Activated T-cell treated with anti-CD3 and anti-CD28 coated beads, Interleukin-2, amount 50 U/mL, for 48 hours (primary cell): ENCODE data around the gene ACSS2.

Source experiments
- DNase-seq, 2 experiments: peaks; one replicate each; pipeline ENCODE4 v3.0.0-alpha.2; 2020

Gene ACSS2

DNA sequence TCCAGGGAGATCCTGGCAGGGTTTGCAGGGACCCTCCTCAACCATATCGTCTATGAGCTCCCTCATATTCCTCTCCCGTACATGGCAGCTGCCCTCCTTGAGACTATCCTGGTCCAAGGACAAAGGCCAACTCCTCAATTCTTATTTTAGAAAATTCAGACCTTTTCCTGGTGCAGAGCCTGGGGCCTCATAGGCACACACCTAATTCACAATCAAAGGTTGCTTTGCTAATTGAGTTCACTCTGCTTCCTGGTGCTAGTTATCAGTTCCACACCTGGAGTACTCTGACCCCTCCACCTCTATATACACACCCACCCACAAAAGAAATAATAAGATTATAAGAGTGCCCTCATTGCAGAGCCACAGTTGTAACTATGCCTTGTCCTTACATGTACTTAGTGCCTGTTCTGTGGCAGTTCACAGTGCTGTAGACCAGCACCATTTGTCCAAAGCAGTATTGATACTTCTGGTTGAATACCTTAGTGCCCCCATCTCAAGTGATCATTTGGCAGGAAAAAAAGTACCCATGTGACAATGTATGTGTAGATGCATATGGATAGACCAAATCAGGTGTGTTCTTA lies 40.5 kb downstream of the ACSS2 start:
- no peak for DNase-seq

DNA sequence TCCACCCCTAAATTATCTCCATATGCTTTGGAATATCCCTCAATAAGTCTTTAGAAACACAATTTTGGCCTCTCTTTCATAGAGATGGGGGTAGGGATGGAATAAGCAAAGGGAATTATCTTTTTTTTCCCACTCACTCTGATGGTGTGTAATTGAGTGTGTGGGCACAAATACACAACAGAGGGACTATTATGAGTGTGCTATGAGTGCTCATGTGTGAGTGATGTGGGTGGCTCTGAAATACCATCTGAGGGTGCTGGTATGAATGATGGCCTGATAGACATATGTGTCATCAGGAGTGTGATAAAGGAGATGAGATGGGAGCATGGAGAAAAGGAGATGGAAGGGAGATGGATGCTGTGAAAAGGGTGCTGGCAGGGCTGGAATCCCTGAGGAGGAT lies 43.6 kb downstream of the ACSS2 start:
- no peak for DNase-seq

DNA sequence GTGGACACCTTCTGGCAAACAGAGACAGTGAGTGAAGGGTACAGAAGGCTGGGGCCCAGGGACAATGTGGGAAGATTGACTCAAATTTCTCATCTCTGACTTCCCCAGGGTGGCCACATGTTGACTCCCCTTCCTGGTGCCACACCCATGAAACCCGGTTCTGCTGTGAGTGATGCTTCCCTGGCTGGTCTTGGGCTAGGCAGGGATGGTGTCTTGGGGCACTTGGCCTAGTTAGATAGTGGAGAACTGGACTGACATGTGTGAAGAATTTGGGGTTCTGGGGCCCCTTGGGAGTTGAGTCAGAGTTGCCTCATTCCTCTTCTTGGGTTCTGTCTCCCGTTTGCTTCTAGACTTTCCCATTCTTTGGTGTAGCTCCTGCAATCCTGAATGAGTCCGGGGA lies 45.0 kb downstream of the ACSS2 start:
- peak; percentile 35 to 41 for DNase-seq

DNA sequence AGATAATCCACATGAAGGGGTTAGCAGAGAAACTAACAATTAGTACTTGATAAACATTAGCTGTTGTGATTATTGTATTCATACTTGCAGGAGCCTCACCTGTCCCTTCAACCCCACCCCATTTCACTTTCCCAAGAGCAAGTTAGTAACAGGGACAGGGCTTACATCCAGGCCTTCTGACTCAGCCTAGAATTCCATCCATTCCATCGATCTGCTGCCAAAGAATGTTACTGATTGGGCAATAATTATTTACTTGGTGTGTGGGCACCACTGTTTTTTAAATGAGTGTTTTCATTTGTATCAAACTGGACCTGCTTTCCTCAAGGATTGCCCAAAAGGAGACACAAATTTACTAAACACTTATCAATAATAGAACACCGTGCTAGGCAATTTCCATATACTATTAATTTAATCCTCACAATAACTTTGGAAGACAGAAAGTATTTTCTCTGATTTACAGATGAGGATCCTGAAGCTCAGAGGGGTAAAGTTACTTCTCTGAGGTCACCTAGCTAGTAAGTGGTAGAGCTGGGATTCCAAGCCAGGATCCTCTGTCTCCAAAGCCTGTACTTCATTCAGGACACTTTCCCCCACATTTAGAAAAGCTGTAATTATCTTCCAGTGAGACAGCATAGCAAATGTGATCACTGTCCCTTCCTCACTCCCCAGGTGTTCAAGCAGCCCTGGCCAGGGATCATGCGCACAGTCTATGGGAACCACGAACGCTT lies 46.4 kb downstream of the ACSS2 start:
- DNase-seq: no peak

DNA sequence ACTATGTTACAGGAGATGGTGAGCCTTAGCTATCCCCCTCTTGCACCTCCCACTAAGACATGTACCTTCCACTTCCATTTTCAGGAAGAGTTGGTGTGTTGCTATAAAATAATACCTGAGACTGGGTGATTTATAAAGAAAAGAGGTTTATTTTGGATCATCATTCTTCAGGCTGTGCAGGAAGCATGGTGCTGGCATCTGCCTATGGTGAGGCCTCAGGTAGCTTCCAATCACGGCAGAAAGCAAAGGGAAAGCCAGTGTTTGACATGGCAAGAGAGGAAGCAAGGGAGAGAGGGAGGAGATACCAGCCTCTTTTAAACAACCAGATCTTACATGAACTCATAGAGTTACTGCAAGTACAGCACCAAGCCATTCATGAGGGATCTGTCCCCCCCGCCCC lies 47.0 kb downstream of the ACSS2 start:
- no peak for DNase-seq

DNA sequence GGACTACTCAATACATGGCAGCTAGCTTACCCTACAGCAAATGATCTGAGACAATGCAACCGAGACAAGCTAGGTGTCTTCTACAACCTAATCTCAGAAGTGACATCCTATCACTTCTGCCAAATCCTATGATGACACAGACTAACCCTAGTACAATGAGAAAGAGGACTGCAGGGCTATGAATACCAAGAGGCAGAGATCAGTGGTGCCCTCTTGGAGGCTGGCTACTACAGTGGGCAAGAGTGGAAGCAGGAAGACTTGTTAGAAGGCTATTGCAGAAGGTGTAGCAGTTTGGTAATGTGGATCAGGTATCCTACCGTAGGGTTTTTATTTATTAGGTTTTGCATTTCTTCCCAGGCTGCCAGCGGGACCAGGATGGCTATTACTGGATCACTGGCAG lies 48.9 kb downstream of the ACSS2 start:
- DNase-seq: no peak

DNA sequence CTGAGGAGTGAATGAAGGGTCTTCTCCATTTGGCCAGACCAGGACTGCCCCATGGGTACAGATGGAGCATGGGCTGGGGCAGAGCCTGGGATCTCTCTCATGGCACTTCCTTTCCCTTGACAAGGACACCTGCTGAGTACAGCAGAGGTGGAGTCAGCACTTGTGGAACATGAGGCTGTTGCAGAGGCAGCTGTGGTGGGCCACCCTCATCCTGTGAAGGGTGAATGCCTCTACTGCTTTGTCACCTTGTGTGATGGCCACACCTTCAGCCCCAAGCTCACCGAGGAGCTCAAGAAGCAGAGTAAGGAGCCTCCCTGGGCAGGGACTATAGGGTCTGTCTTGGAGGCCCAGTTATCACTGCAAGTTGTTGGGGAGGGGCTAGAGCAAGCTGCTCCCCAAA lies 49.6 kb downstream of the ACSS2 start:
- no peak for DNase-seq

DNA sequence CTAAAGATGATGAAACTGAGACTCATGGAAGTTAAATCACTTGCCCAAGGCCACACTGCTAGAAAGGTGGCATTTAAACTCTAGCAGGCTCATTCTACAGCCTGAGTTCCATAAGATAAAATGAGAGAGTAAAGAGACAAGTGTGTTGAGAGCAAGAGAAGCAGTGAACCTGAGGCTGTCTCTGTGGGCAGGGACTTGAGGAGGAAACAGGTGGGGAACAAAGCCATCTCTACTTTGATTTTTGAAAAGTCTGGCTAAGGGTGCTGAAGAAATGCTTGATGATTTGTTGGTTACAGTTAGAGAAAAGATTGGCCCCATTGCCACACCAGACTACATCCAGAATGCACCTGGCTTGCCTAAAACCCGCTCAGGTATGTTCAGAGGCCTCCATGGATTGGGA lies 50.2 kb downstream of the ACSS2 start:
- DNase-seq: no peak

DNA sequence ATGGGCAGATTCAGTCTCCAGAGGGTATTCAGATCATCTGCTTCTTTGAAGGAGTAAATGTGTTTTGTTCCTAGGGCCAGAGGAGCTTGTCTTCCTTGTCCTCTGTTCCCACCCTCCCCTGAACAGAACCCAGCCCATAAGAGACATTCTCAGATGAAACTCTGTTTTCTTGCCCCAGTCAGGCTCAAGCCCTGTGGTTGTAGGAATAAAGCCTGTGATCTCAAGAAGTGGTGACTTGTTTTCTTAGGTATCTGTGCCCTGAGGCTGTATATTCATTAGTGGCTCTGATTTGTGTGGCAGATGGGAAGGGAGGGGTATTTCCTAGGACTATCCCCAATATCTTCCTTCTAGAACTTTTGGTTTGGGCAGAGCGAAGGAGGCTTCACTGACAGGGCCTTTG lies 51.3 kb downstream of the ACSS2 start:
- no peak for DNase-seq

DNA sequence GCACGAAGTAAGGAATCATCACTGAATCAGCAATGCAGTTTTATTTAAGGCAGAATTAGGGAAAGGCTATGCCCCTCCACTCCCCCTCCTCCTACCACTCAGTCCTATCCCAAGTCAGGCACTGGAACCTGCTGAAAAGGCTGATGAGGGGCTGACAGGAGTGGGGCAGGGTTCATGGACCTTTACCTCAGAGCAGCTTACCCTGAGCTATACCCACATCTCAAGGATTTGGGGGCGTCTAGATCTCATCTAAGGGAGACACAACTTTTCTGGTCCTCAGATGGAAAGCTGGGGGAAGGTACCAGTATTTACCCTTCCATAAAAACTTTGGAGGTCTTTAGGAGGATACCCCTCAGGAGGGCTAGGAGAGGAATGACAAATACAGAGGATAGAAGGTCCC lies 52.0 kb downstream of the ACSS2 start:
- no peak for DNase-seq

DNA sequence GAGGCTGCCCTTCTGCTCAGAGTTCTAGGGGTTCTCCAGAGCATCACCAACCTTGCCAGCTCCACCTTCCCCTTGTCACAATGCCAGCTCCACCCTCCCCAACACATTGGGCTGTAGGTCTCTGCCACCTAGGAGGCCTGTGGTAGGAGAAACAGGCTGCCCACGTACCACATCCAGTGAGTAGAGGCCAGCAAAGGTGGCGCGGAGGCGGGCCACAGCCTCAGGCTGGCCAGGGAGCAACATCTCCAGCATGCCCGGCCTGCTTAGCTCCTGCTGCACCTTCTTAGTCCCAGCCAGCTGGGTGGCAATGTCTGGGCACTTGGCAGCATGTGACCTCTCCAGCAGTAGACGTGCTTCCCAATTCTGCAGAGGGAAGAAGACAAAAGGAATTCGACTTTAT lies 55.4 kb downstream of the ACSS2 start:
- DNase-seq: no peak

DNA sequence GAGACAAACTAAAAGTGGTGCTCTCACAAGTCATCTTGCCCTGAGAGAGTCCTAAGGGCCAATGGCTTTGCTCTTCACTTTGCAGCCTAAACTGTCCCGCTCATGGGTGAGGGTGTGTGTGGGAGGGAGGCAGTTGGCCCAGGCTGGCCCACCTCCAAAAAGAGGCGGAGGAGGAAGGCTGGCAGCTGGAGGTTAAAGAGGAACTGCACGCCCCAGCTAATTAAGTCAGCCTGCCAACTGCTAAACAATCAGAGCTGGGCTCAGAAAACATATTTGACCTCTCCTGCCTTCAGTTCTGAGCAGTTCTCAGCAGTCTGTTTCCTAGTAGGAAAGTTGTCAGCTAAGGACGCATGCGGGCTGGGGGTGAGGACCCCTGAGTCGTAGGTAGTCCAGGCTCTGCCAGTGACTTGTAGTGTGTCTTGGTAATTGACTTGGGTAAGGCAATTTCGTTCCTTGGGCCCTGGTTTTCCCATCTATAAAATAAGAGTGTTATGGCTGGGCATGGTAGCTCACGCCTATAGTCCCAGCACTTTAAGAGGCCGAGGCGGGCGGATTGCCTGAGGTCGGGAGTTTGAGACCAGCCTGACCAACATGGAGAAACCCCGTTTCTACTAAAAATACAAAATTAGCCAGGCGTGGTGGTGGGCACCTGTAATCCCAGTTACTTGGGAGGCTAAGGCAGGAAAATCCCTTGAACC lies 62.2 kb downstream of the ACSS2 start:
- DNase-seq: no peak

DNA sequence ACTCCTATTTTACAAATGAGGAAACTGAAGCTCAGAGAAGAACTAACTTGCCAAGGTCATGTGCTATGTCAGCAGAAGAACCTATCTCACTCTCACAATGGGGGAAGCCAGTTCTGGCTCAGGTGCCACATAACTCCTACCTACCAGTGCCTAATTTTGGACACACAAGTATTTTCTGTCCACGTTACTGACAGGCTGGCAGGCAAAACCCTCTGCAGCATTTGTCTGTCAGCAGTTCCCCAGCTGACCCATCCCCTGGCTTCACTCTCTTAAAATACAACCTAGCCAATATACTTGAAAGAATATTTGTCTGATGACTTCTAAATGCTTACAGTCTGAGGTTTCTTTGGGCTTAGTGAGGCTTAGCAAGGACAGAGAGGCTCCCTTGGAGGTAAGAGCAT lies 63.7 kb downstream of the ACSS2 start:
- no peak for DNase-seq

DNA sequence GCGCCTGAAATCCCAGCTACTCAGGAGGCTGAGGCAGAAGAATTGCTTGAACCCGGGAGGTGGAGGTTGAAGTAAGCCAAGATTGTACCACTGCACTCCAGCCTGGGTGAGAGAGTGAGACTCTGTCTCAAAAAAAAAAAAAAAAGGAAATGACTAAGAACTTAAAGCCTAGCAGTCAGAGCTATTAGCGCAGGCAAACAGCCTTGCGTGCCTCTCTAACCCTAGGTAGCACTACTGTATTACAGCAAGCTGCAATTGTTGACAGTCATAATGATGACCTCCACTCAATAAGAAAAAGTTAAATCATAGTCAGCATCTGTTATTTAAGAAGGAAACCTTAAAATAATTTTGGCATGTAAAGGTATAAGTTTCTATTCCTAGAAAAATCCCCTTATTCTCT lies 64.8 kb downstream of the ACSS2 start:
- DNase-seq: no peak

DNA sequence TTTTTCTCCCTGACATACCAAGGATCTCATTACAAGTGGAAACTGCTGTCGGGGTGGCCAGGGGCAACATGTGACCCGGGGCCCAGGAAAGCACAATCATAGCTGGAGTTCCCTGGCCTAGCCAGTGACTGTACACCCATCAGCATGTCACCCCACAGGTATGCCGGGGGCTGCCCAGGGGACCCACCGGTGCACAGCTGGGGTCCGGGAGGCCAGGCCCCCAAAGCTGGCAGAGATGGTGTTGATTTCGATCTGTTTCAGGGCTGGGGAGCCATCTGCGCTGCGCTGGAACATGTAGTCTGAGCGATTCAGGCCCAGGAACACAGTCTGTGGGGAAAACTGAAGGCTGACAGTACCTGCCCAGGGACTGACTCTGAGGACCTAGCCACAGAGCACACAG lies 65.9 kb downstream of the ACSS2 start:
- no peak for DNase-seq

DNA sequence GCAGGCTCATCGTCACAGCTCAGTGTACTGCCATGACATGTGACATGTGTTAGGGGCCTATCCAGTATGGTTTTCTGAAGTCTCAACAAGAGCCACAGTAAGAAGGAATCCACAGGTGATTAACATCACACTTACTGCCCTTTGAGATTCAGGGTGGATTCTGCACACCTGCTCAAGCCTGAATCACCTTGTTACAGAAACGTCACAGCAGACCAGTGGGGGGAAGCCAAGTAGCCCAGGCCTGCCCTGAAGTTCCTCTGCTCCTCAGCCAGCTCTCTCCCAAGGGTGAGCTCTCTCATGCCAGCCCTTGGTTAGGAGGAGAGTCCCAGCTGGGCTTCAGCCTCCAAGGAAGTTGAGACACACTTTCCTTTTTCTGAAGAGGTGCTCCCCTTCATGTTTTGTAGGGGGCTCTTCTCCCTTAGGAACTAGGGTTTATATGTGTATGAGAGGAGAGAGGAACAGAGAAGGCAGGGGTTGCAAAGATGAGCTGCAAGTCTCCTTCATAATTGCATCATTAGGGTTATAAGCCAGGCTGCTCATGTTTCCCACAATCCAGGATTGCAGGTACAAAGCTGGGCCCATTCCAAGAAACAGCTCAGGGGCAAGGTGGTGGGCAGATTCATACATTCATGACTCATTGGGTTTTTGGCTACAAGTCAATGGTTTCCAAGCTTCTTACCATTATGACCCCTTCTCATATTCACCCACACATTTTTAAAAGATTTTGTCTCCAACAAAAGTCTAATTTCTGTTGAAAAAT lies 67.6 kb downstream of the ACSS2 start:
- DNase-seq: no peak

DNA sequence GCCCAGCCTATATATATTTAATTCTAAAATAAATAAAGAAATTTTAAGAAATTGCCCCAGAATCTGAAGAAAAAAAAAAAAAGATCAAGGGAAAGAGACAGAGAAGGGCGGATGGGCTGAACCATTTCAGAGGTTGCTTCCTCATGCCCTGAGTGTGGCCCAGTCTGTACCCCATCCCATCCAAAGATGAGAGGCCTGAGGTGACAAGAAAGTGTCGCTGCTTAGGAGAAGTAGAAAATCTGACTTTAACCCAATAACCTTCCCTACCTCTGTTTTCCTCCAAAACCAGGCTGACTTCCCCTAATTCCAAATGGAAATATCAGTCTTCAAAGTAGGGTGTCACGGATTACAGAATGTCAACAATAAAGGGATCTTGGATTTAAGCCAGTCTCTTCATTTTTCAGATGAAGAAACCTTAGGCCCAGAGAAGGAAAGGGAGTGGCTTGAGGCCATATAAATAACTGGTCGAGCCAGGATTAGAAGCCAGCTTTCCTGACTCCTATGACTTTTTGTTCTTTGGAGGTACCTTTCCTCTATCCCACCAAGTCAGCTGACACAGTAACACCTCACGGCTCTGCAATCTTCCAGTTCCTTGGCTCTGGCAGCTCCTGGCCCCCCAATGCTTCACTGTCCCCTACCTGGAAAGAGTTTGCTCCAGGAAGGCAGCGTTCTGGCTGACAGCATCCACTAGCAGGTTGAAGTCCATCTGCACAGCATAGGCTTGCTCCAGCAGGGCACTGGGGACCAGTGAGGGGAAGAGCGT lies 69.1 kb downstream of the ACSS2 start:
- no peak for DNase-seq

DNA sequence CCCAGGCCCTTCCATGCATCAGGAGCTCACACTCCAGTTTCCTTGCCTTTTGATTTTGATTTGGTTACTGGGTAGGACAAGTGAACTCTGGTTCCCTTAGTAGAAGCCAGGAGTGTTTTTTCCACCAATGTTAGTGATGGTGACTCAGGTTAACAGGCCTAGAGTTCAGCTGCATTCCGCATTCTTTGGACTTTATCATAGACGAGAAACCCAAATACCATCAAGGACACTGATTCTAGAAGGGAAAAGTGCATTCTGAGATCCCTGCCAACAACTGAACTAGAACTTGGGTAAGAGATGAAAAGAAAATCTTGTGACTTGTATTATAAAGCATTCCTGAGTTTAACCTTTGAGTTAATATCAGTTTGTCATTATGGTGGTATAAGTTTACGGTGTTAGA lies 70.2 kb downstream of the ACSS2 start:
- no peak for DNase-seq

DNA sequence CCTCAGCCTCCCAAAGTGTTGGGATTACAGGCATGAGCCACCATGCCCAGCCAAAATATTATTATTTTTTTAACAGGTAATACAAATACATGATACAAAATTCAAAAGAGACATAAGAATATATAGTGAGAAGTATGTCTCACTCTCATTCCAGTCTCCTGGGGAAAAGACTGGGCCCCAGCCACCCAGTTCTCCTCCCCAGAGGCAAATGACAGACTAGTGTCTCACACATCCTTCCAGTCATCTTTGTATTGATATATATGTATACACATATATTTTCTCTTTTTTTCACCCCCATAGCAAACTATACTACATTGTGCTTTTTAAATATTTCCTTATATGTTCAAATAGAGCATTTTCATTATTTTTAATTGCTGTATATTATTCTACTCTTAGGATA lies 70.9 kb downstream of the ACSS2 start:
- DNase-seq: no peak

DNA sequence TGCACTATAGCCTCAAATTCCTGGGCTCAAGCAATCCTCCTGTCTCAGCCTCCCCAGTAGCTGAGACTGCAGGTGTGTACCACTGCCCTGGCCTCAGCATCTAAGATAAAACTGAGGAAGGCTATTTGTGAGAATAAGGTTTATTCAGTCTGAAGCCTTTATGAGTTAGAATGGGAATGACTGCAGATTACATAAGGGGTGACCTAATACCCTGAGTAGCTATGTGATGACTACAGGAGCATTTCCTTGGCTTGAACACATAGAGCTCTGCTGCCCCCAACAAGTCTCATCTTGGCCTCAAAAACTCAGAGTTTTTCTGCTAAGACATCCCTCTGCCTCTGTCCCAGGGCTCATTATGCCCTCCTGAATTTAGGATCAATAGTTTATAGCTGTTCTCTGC lies 71.6 kb downstream of the ACSS2 start:
- no peak for DNase-seq

DNA sequence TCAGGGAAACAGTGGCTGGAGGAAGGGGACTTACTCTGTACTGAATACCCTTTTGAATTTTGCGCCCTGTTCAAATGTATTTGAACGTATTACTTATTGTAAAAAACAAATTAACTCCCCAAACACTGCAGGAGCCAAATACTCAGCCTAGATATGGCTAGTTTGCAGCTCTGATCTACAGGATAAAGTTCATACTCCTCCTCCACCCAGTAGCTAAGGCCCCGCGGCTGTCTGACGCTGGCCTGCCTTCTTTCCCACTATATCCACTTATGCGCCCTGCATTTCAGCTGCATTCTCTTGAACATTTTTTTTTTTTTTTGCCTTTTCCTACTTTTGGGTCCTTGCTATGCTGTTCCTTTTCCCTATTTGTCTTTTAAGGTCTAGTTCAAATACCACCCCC lies 72.7 kb downstream of the ACSS2 start:
- DNase-seq: no peak

DNA sequence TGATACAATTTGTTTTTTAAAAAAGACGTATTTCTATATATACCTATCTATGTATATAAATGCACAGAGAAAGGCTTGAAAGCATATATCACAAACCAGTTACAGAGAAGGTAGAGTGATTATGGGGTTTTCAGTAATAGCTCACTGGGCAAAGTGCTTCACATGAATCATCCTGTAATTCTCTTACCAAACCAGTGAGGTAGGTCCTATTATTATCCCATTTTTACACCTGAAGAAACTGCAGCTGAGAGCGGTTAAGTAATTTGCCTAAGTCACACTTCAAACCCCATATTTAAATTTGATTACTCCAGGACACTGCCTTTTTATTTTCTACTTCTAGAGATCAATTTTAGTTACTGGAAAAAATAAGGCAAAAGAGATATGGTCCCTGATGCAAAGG lies 74.8 kb downstream of the ACSS2 start:
- DNase-seq: no peak

DNA sequence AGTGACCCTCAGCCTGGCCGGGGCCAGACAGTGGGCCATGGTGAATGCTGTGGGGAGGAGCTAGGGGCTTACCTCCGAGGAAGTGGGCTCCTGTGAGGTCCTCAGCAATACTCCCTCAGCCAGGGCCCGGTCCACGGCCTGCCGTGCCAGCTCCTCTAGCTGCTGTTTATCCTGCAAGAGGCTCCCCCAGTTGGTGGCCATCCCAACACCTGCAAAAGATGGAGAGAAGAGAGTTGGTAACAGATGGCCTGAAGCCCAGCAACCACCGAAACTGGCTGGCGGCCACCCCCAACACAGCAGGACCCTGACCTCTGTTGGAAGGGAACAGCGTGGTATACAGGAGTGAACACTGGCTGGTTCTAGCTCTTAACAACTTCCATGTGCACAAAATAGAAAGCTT lies 75.2 kb downstream of the ACSS2 start:
- DNase-seq: no peak
